PFSK-1 (cell line): Measurements from ENCODE around the gene MRPS7.

Experiments
- POLR2AphosphoS5 ChIP-seq: IDR thresholded peaks from 2 replicates; pipeline ENCODE4 v1.6.1; 2012; ENCODE audit warnings: low read depth, mild to moderate bottlenecking, control low read depth, low read length, moderate library complexity
- SIN3A ChIP-seq: IDR thresholded peaks from 2 replicates; pipeline ENCODE4 v1.6.1; 2012; ENCODE audit warnings: mild to moderate bottlenecking, low read length, moderate library complexity, borderline replicate concordance; ENCODE audit not compliant: insufficient read depth
- TAF1 ChIP-seq: IDR thresholded peaks from 2 replicates; pipeline ENCODE4 v1.6.1; 2012; ENCODE audit warnings: low read length, control low read depth, borderline replicate concordance; ENCODE audit not compliant: insufficient read depth
- TF ChIP-seq, protein P1 (sequence below), 2 experiments: IDR thresholded peaks; 2 replicates each; pipeline versions ENCODE4 v1.6.1 to v1.8.0; 2011 to 2012; ENCODE audit warnings: low read depth in 2 of 2, low read length in 2 of 2, control low read depth in 1 of 2, inconsistent platforms in 1 of 2, mild to moderate bottlenecking in 1 of 2, moderate library complexity in 1 of 2; ENCODE audit not compliant: insufficient read depth in 1 of 2

DNA sequence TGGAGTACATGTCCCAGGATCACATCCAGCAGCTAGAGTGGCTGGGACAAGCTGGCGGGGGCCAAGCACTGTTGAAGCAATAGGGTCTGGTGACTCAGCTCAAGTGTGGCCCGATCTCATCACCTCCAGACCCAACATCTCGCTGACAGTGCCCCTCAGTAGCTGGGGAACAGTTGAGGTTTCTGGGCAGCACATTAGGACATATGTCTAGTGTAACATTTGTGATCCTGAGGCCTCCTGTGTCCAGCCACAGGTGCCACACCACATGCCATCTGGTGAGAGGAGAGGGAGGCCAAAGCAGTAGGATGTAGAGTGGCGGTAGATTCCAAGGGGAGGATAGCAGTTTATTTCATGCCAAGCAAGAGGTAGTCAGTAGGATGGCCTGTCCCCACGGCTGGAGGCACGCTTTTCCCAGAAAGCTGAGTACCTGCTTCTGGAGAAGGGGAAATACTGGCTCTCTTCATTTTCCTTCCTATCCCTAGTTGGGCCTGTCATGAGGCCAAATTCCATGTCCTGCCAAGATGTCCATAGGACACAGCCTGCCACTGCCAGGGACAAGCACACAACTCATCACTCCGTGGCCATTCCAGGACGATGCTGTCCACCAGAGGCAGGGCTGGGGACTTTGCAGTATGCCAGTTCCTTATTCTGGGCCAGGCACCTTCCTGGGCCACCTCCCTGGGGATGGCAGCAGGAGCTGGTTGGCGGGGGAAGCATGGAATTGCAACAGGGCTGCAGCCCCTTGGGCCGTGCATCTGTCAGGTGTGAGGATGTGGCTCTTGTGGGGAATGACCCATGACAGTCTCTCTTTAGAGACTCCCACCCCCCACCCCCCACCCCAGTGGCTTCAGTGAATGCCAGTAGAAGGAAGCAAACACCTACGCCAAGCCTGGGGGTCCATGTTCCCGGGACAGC, 24.3 kb upstream of the MRPS7 start:
- TF ChIP-seq POLR2AphosphoS5, result peak; percentile 24
- no peak for TF ChIP-seq SIN3A
- TF ChIP-seq, protein P1, sequence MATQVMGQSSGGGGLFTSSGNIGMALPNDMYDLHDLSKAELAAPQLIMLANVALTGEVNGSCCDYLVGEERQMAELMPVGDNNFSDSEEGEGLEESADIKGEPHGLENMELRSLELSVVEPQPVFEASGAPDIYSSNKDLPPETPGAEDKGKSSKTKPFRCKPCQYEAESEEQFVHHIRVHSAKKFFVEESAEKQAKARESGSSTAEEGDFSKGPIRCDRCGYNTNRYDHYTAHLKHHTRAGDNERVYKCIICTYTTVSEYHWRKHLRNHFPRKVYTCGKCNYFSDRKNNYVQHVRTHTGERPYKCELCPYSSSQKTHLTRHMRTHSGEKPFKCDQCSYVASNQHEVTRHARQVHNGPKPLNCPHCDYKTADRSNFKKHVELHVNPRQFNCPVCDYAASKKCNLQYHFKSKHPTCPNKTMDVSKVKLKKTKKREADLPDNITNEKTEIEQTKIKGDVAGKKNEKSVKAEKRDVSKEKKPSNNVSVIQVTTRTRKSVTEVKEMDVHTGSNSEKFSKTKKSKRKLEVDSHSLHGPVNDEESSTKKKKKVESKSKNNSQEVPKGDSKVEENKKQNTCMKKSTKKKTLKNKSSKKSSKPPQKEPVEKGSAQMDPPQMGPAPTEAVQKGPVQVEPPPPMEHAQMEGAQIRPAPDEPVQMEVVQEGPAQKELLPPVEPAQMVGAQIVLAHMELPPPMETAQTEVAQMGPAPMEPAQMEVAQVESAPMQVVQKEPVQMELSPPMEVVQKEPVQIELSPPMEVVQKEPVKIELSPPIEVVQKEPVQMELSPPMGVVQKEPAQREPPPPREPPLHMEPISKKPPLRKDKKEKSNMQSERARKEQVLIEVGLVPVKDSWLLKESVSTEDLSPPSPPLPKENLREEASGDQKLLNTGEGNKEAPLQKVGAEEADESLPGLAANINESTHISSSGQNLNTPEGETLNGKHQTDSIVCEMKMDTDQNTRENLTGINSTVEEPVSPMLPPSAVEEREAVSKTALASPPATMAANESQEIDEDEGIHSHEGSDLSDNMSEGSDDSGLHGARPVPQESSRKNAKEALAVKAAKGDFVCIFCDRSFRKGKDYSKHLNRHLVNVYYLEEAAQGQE (IDR thresholded peaks at IDR 0.05; ENCODE audit: insufficient read depth in 1 of 2, low read depth in 2 of 2, low read length in 2 of 2), result no peak
- no peak for TF ChIP-seq TAF1
